Measurements from ENCODE around the gene SCYL3. TPM values are rescaled to one million over a fixed set of nuclear protein-coding genes. Genes with fewer than 3 reads are reported as not detected.

Gene SCYL3
- total and polyA plus RNA-seq, 3 experiments from 2014 or later = 12.7 to 13.5 (median 13.1) TPM

DNA sequence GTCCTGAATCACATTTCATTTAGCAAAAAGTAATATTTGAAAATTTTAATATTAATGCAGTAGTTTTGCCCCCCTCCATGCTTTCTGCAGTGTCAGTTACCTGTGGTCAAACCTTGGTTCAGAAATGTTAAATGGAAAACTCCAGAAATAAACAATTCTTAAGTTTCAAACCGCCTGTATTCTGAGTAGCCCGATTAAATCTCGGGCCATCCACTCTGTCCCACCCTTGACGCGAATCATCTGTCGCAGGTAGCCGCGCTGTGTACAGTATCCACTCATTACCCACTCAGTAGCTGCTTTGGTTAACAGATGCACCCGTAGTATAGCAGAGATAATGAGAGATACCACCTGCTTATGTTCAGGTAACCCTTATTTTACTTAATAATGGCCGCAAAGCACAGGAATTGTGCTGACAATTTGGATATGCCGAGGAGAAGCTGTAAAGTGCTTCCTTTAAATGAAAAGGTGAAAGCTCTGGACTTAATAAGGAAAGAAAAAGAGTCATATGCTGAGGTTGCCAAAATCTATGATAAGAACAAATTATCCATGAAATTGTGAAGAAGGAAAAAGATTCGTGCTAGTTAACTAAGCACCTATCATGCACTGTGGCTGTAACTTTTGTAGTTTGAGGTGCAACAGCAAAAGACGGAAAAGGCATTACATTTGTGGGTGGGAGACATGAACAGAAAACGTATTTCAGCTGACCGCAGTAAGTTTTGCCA, 889 bp upstream of the SCYL3 start:
- H3K4me1 ChIP-seq (ENCODE audit: insufficient read depth, low read length) = peaks cover 32% of the 10 kb centered on the region
- H3K4me3 Mint-ChIP-seq = peak overlapping the region; percentile 82 to 98 (median 91)
- H3K27ac ChIP-seq (ENCODE audit: low read depth, low read length) = peak overlapping the region; percentile 96
- ChIA-PET POLR2A (interaction anchor here (0.9 to 2.4 kb wide), 5 partner anchors 8 to 1419 kb away, joined by 3 to 12 read pairs (median 5); partner anchors contain the start of genes FMO4, KIFAP3 and METTL18), CTCF (interaction anchor here (1.0 to 2.3 kb wide), 5 partner anchors 9 to 84 kb away, joined by 3 to 14 read pairs (median 3); no protein-coding TSS in a partner anchor)
- no peaks in the 10 kb centered on the region for H3K9me3 ChIP-seq (ENCODE audit: low read length)
- peak overlapping the region; percentile 62 for H3K4me3 ChIP-seq (ENCODE audit: low read length)
- peak overlapping the region; percentile 99 to 100 (median 99) for H3K27ac Mint-ChIP-seq
- H3K36me3 ChIP-seq (ENCODE audit: insufficient read depth, low read length) = no peaks in the 10 kb centered on the region
- DNase-seq = peak in 1 of 5 donors; percentile 50
- H3K9me3 Mint-ChIP-seq = no peaks in the 10 kb centered on the region
- no peaks in the 10 kb centered on the region for H3K27me3 ChIP-seq (ENCODE audit: insufficient read depth, low read length, poor library complexity, severe bottlenecking)
- peaks cover 35 to 45% (median 42%) of the 10 kb centered on the region in 3 donors for H3K4me1 Mint-ChIP-seq
- H3K27me3 Mint-ChIP-seq = peaks cover 4 to 24% of the 10 kb centered on the region in 2 donors
- H3K36me3 Mint-ChIP-seq = peaks cover 0 to 11% (median 0%) of the 10 kb centered on the region in 3 donors

GRCh38 chr1:169892927-169893644, 610 bp downstream of the SCYL3 start:
- peak overlapping the region; percentile 86 to 100 (median 92) for H3K27ac Mint-ChIP-seq
- peak overlapping the region; percentile 76 for H3K4me3 ChIP-seq (ENCODE audit: low read length)
- DNase-seq = peak in 2 of 5 donors; percentile 5 to 12
- no peaks in the 10 kb centered on the region for H3K36me3 ChIP-seq (ENCODE audit: insufficient read depth, low read length)
- H3K9me3 Mint-ChIP-seq = no peaks in the 10 kb centered on the region
- no peaks in the 10 kb centered on the region for H3K27me3 ChIP-seq (ENCODE audit: insufficient read depth, low read length, poor library complexity, severe bottlenecking)
- CTCF ChIA-PET = interaction anchor here (0.6 to 2.3 kb wide), 8 partner anchors 8 to 1421 kb away, joined by 3 to 14 read pairs (median 3); partner anchors contain the start of genes FMO4 and METTL18
- POLR2A ChIA-PET = interaction anchor here (1.0 to 2.4 kb wide), 5 partner anchors 9 to 1957 kb away, joined by 3 to 12 read pairs (median 5); partner anchors contain the start of genes DCAF6, KIFAP3 and METTL18
- H3K9me3 ChIP-seq (ENCODE audit: low read length) = no peaks in the 10 kb centered on the region
- H3K4me1 Mint-ChIP-seq = peaks cover 50 to 60% (median 56%) of the 10 kb centered on the region in 3 donors
- H3K27ac ChIP-seq (ENCODE audit: low read depth, low read length) = peak overlapping the region; percentile 96
- peaks cover 32% of the 10 kb centered on the region for H3K4me1 ChIP-seq (ENCODE audit: insufficient read depth, low read length)
- H3K4me3 Mint-ChIP-seq = peak overlapping the region; percentile 82 to 98 (median 91)
- H3K27me3 Mint-ChIP-seq = peaks cover 4 to 16% of the 10 kb centered on the region in 2 donors
- peaks cover 1 to 22% (median 2%) of the 10 kb centered on the region in 3 donors for H3K36me3 Mint-ChIP-seq

GRCh38 chr1:169892176-169892926, 1.3 kb downstream of the SCYL3 start:
- H3K36me3 Mint-ChIP-seq = peaks cover 3 to 29% (median 4%) of the 10 kb centered on the region in 3 donors
- H3K4me1 Mint-ChIP-seq = peaks cover 51 to 62% (median 60%) of the 10 kb centered on the region in 3 donors
- CTCF ChIA-PET = no interaction called here
- H3K4me3 ChIP-seq (ENCODE audit: low read length) = peak overlapping the region; percentile 76
- H3K27me3 ChIP-seq (ENCODE audit: insufficient read depth, low read length, poor library complexity, severe bottlenecking) = no peaks in the 10 kb centered on the region
- peak overlapping the region; percentile 82 to 98 (median 91) for H3K4me3 Mint-ChIP-seq
- no peaks in the 10 kb centered on the region for H3K9me3 Mint-ChIP-seq
- H3K36me3 ChIP-seq (ENCODE audit: insufficient read depth, low read length) = no peaks in the 10 kb centered on the region
- no peaks in the 10 kb centered on the region for H3K9me3 ChIP-seq (ENCODE audit: low read length)
- H3K4me1 ChIP-seq (ENCODE audit: insufficient read depth, low read length) = peaks cover 32% of the 10 kb centered on the region
- H3K27ac Mint-ChIP-seq = peak overlapping the region; percentile 87 to 100 (median 92)
- peaks cover 4 to 12% of the 10 kb centered on the region in 2 donors for H3K27me3 Mint-ChIP-seq
- peak overlapping the region; percentile 96 for H3K27ac ChIP-seq (ENCODE audit: low read depth, low read length)
- POLR2A ChIA-PET = interaction anchor here (1.0 to 2.4 kb wide), 3 partner anchors 10 to 1956 kb away, joined by 3 to 12 read pairs (median 4); partner anchors contain the start of genes DCAF6 and KIFAP3
- DNase-seq = no peak

- no peaks in the 10 kb centered on the region for H3K9me3 Mint-ChIP-seq
These were observed 2.2 kb downstream of the SCYL3 start for GRCh38 chr1:169891539-169891885.

GRCh38 chr1:169890761-169891538, 2.7 kb downstream of the SCYL3 start:
- Mint-ChIP-seq H3K9me3 (no peaks in the 10 kb centered on the region), H3K4me3 (peak overlapping the region; percentile 61 to 91 (median 70)), H3K4me1 (peaks cover 55 to 70% (median 70%) of the 10 kb centered on the region in 3 donors), H3K36me3 (peaks cover 4 to 41% (median 9%) of the 10 kb centered on the region in 3 donors), H3K27me3 (no peaks in the 10 kb centered on the region), H3K27ac (peak overlapping the region; percentile 87 to 100 (median 92))
- Histone ChIP-seq H3K4me3 (ENCODE audit: low read length) (peak overlapping the region; percentile 33), H3K4me1 (ENCODE audit: insufficient read depth, low read length) (peaks cover 32% of the 10 kb centered on the region), H3K9me3 (ENCODE audit: low read length) (no peaks in the 10 kb centered on the region), H3K27ac (ENCODE audit: low read depth, low read length) (peak overlapping the region; percentile 35), H3K27me3 (ENCODE audit: insufficient read depth, low read length, poor library complexity, severe bottlenecking) (no peaks in the 10 kb centered on the region), H3K36me3 (ENCODE audit: insufficient read depth, low read length) (peaks cover 7% of the 10 kb centered on the region)
- peak; percentile 9 to 58 (median 40) for DNase-seq
- ChIA-PET CTCF (interaction anchor here (0.6 to 1.0 kb wide), 2 partner anchors 18 to 183 kb away, joined by 3 read pairs; partner anchors contain the start of gene KIFAP3), POLR2A (interaction anchor here (0.5 to 1.1 kb wide), 2 partner anchors 12 to 640 kb away, joined by 4 read pairs; no protein-coding TSS in a partner anchor)

More at GRCh38 chr1:169891539-169891885, 2.2 kb downstream of the SCYL3 start:
- CTCF ChIA-PET = interaction anchor here (0.6 to 1.0 kb wide), 2 partner anchors 17 to 183 kb away, joined by 3 read pairs; partner anchors contain the start of gene KIFAP3
- Mint-ChIP-seq H3K4me3 (peak overlapping the region; percentile 61 to 91 (median 70)), H3K27me3 (peaks cover 4% of the 10 kb centered on the region in 2 donors), H3K4me1 (peaks cover 52 to 66% (median 65%) of the 10 kb centered on the region in 3 donors), H3K36me3 (peaks cover 4 to 36% (median 5%) of the 10 kb centered on the region in 3 donors), H3K27ac (peak overlapping the region; percentile 87 to 100 (median 92))
- Histone ChIP-seq H3K4me1 (ENCODE audit: insufficient read depth, low read length) (peaks cover 32% of the 10 kb centered on the region), H3K27me3 (ENCODE audit: insufficient read depth, low read length, poor library complexity, severe bottlenecking) (no peaks in the 10 kb centered on the region), H3K9me3 (ENCODE audit: low read length) (no peaks in the 10 kb centered on the region), H3K4me3 (ENCODE audit: low read length) (peak overlapping the region; percentile 33), H3K27ac (ENCODE audit: low read depth, low read length) (no peak overlapping the region), H3K36me3 (ENCODE audit: insufficient read depth, low read length) (peaks cover 4% of the 10 kb centered on the region)
- POLR2A ChIA-PET = interaction anchor here (0.5 to 1.1 kb wide), 2 partner anchors 11 to 640 kb away, joined by 4 read pairs; no protein-coding TSS in a partner anchor
- DNase-seq = no peak

DNA sequence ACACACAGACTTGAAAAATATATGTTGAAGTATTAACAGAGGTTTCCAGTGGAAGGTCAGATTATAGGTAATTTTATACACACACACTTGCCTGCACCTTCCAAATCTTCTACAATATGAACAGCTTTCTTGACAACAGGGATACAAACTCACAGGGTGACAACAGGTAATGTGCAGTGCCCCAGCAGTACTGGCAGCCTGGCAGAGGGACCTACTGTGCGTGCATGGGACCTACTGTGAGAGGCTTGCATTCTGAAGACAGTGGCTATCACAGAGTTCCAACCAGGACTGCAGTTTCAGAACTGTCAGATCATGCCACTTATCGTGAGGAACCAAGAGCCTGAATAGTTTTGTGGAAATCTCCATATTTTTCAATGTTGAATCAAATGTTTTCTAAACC, 3.8 kb downstream of the SCYL3 start:
- POLR2A ChIA-PET = no interaction called here
- peak overlapping the region in 1 of 7 donors; percentile 41 for H3K4me3 Mint-ChIP-seq
- peaks cover 4 to 51% (median 14%) of the 10 kb centered on the region in 3 donors for H3K36me3 Mint-ChIP-seq
- Histone ChIP-seq H3K36me3 (ENCODE audit: insufficient read depth, low read length) (peaks cover 15% of the 10 kb centered on the region), H3K27ac (ENCODE audit: low read depth, low read length) (no peak overlapping the region), H3K9me3 (ENCODE audit: low read length) (no peaks in the 10 kb centered on the region), H3K4me1 (ENCODE audit: insufficient read depth, low read length) (peaks cover 32% of the 10 kb centered on the region), H3K4me3 (ENCODE audit: low read length) (no peak overlapping the region), H3K27me3 (ENCODE audit: insufficient read depth, low read length, poor library complexity, severe bottlenecking) (no peaks in the 10 kb centered on the region)
- peaks cover 60 to 77% (median 76%) of the 10 kb centered on the region in 3 donors for H3K4me1 Mint-ChIP-seq
- H3K27ac Mint-ChIP-seq = peak overlapping the region; percentile 39 to 95 (median 88)
- CTCF ChIA-PET = no interaction called here
- H3K9me3 Mint-ChIP-seq = no peaks in the 10 kb centered on the region
- H3K27me3 Mint-ChIP-seq = no peaks in the 10 kb centered on the region
- DNase-seq = no peak

All from CD8-positive, alpha-beta memory T cell (primary cell).